Measurements from ENCODE around the gene SRRT. TPM values are rescaled to one million over a fixed set of nuclear protein-coding genes. Genes with fewer than 3 reads are reported as not detected.

Gene SRRT
- total and polyA plus RNA-seq, 10 of the 15 experiments (the other 5 are each of a cell fraction or from before 2014, with no cell fraction given), result 11.1 to 254 (median 111) TPM

GRCh38 chr7:100840470-100841100, 34.3 kb upstream of the SRRT start:
- CTCF ChIA-PET, result no interaction called here
- in situ Hi-C loops (cut with MboI), result no loop called here
- 93% methylated on average over 8 of the region's 8 CpGs for WGBS (ENCODE audit: insufficient coverage, insufficient replicate concordance, low lambda C conversion rate, missing lambda C conversion rate)

More at GRCh38 chr7:100840470-100841100, 34.3 kb upstream of the SRRT start:
- FAIRE-seq (no peak), ATAC-seq (no peak), DNase-seq (ENCODE audit: low read depth, low spot score) (no peak)
- intact Hi-C loops (cut with micrococcal nuclease; ENCODE audit: unreplicated experiment), result no loop called here
- Histone ChIP-seq H3K79me2 (ENCODE audit: control insufficient read depth, insufficient read depth, low read length) (no peaks in the 10 kb centered on the region), H2AFZ (ENCODE audit: control insufficient read depth, low read depth, low read length) (no peak overlapping the region), H3K4me3 (no peak overlapping the region), H3K4me2 (ENCODE audit: control insufficient read depth, insufficient read depth) (no peak overlapping the region), H4K20me1 (ENCODE audit: control insufficient read depth, insufficient read depth) (no peaks in the 10 kb centered on the region), H3K9ac (ENCODE audit: control insufficient read depth, insufficient read depth, low read length) (no peak overlapping the region), H3K36me3 (ENCODE audit: control insufficient read depth in 2 of 2, insufficient read depth in 2 of 2, low read length in 1 of 2) (no peaks in the 10 kb centered on the region), H3K27me3 (replicated peaks in 1 of 2; ENCODE audit: control insufficient read depth in 2 of 2, insufficient read depth in 2 of 2, low read length in 1 of 2) (no peaks in the 10 kb centered on the region), H3K9me3 (replicated peaks; ENCODE audit: control insufficient read depth, insufficient read depth, low read length) (no peaks in the 10 kb centered on the region), H3K27ac (ENCODE audit: control insufficient read depth, insufficient read depth) (no peak overlapping the region), H3K4me1 (ENCODE audit: control insufficient read depth, insufficient read depth, low read length) (no peaks in the 10 kb centered on the region; the same call in 1 of the 2 replicates)
- ChIA-PET SMC1A (ENCODE audit: uncharacterized antibody, unreplicated experiment) (interaction anchor here (1.3 kb wide), 1 partner anchor 128 kb away, joined by 3 read pairs; no protein-coding TSS in a partner anchor), RAD21 (ENCODE audit: unreplicated experiment) (no interaction called here), POLR2A (no interaction called here)
- BruUV-seq (replicated peaks), result no TSS peak
- TF ChIP-seq ZNF592 (IDR thresholded peaks at IDR 0.05), result no peak
- TF ChIP-seq NBN (IDR thresholded peaks at IDR 0.05), result no peak
- no peak for TF ChIP-seq ZNF274 (IDR thresholded peaks at IDR 0.05; ENCODE audit: insufficient read depth, insufficient read length)
- no peak for TF ChIP-seq JUND (IDR thresholded peaks at IDR 0.05; ENCODE audit: low read depth, low read length)
- no peak for TF ChIP-seq E2F8 (IDR thresholded peaks at IDR 0.05; ENCODE audit: low read depth, partially characterized antibody)
- no peak for TF ChIP-seq ZNF687 (IDR thresholded peaks at IDR 0.05)
- no peak for TF ChIP-seq JUNB (IDR thresholded peaks at IDR 0.05)
- TF ChIP-seq CBFB (IDR thresholded peaks at IDR 0.05; ENCODE audit: low read depth), result no peak
- TF ChIP-seq SPI1 (IDR thresholded peaks at IDR 0.05; ENCODE audit: borderline replicate concordance, insufficient read depth, low read depth, low read length), result no peak
- TF ChIP-seq BHLHE40 (IDR thresholded peaks at IDR 0.05; ENCODE audit: borderline replicate concordance in 1 of 2, low read depth in 2 of 2, low read length in 1 of 2), result no peak
- no peak for TF ChIP-seq NFYA (IDR thresholded peaks at IDR 0.05; ENCODE audit: borderline replicate concordance, low read depth, low read length)
- no peak for TF ChIP-seq KAT2A (conservative IDR thresholded peaks at IDR 0.05; ENCODE audit: control insufficient read depth, low read depth, low read length)
- no peak for TF ChIP-seq LARP7 (IDR thresholded peaks at IDR 0.05)
- no peak for TF ChIP-seq HCFC1 (IDR thresholded peaks at IDR 0.05; ENCODE audit: low read length)
